ENCODE results near the gene RPS6KA6.

Gene RPS6KA6

GRCh38 chrX:84186603-84187532, 1.1 kb downstream of the RPS6KA6 start:
- peak overlapping the region; percentile 67 for H3K4me3 ChIP-seq (ENCODE audit: low read length)
- peak; percentile 18; the same call in 1 of the 2 replicates for TF ChIP-seq CTCF (conservative IDR thresholded peaks at IDR 0.05; ENCODE audit: low read length)
- DNase-seq (ENCODE audit: low read depth), result no peak

- no peak for DNase-seq (ENCODE audit: low read depth)
- no peak for TF ChIP-seq CTCF (conservative IDR thresholded peaks at IDR 0.05; ENCODE audit: low read length)
- H3K4me3 ChIP-seq (ENCODE audit: low read length), result no peak overlapping the region
Measured at GRCh38 chrX:84182516-84182915, 5.5 kb downstream of the RPS6KA6 start.

GRCh38 chrX:84175958-84176357, 12.0 kb downstream of the RPS6KA6 start:
- DNase-seq (ENCODE audit: low read depth), result no peak
- H3K4me3 ChIP-seq (ENCODE audit: low read length), result no peak overlapping the region
- TF ChIP-seq CTCF (conservative IDR thresholded peaks at IDR 0.05; ENCODE audit: low read length), result no peak

GRCh38 chrX:84175274-84175673, 12.7 kb downstream of the RPS6KA6 start:
- TF ChIP-seq CTCF (conservative IDR thresholded peaks at IDR 0.05; ENCODE audit: low read length), result no peak
- DNase-seq (ENCODE audit: low read depth), result no peak
- no peak overlapping the region for H3K4me3 ChIP-seq (ENCODE audit: low read length)

GRCh38 chrX:84174348-84174747, 13.7 kb downstream of the RPS6KA6 start:
- no peak for TF ChIP-seq CTCF (conservative IDR thresholded peaks at IDR 0.05; ENCODE audit: low read length)
- DNase-seq (ENCODE audit: low read depth), result no peak
- H3K4me3 ChIP-seq (ENCODE audit: low read length), result no peak overlapping the region

- no peak overlapping the region for H3K4me3 ChIP-seq (ENCODE audit: low read length)
- no peak for TF ChIP-seq CTCF (conservative IDR thresholded peaks at IDR 0.05; ENCODE audit: low read length)
- DNase-seq (ENCODE audit: low read depth), result peak; percentile 18
Measured at GRCh38 chrX:84170931-84171330, 17.1 kb downstream of the RPS6KA6 start.

- DNase-seq (ENCODE audit: low read depth), result no peak
- H3K4me3 ChIP-seq (ENCODE audit: low read length), result no peak overlapping the region
- TF ChIP-seq CTCF (conservative IDR thresholded peaks at IDR 0.05; ENCODE audit: low read length), result no peak
Measured at GRCh38 chrX:84168574-84168973, 19.4 kb downstream of the RPS6KA6 start.

Data from AG10803 (cell line).